Activated CD4-positive, alpha-beta memory T cell treated with anti-CD3 and anti-CD28 coated beads, Interleukin-2, amount 10 ng/mL, durations not matched to agents 7 days and 5 days (primary cell): ENCODE results near the gene COPS9. TPM values are rescaled to one million over a fixed set of nuclear protein-coding genes. Genes with fewer than 3 reads are reported as not detected.

Source experiments
- CTCF ChIA-PET: fragments of 350-600 bp; sonication (Branson Sonifier 250); formaldehyde crosslinking; loops from one replicate; lab custom pipeline; 2021; ENCODE audit warnings: antibody characterized with exemption, inconsistent platforms; lab: Charles Lee
- POLR2A ChIA-PET: fragments of 350-600 bp; sonication (Branson Sonifier 250); formaldehyde crosslinking; loops from one replicate; lab custom pipeline; 2021; ENCODE audit warnings: antibody characterized with exemption; lab: Charles Lee
- DNase-seq: peaks from one replicate; pipeline ENCODE4 v3.0.0-alpha.2; 2020
- H3K27ac Mint-ChIP-seq: one replicate; pipeline ENCODE4 v1.8.0; 2021; ENCODE audit warnings: mild to moderate bottlenecking, mixed read lengths
- H3K27me3 Mint-ChIP-seq: one replicate; pipeline ENCODE4 v1.8.0; 2021; ENCODE audit warnings: mixed read lengths
- H3K36me3 Mint-ChIP-seq: one replicate; pipeline ENCODE4 v1.8.0; 2021; ENCODE audit warnings: low read depth, mixed read lengths
- H3K4me1 Mint-ChIP-seq: one replicate; pipeline ENCODE4 v1.8.0; 2021; ENCODE audit warnings: mixed read lengths
- H3K4me3 Mint-ChIP-seq: one replicate; pipeline ENCODE4 v1.8.0; 2021; ENCODE audit warnings: mild to moderate bottlenecking, mixed read lengths
- H3K9me3 Mint-ChIP-seq: one replicate; pipeline ENCODE4 v1.8.0; 2021; ENCODE audit warnings: mixed read lengths
- total RNA-seq, 2 experiments: library from RNA; stranded (reverse); gene quantifications; one replicate each; pipeline ENCODE4 v1.2.3, GENCODE V29; 2021

COPS9 gene
- total RNA-seq, 2 experiments from 2014 or later: 95.5 to 96.2 TPM

- ChIA-PET POLR2A (interaction anchor here (0.6 kb wide), 1 partner anchor 85 kb away, joined by 3 read pairs; no protein-coding TSS in a partner anchor), CTCF (no interaction called here)
- no peak for DNase-seq
- no peak overlapping the region for H3K4me3 Mint-ChIP-seq
- H3K4me1 Mint-ChIP-seq: no peaks in the 10 kb centered on the region
- H3K27ac Mint-ChIP-seq: no peak overlapping the region
- peaks cover 68% of the 10 kb centered on the region for H3K27me3 Mint-ChIP-seq
- no peaks in the 10 kb centered on the region for H3K9me3 Mint-ChIP-seq
- H3K36me3 Mint-ChIP-seq: no peaks in the 10 kb centered on the region
These were observed 40.3 kb downstream of the COPS9 start for GRCh38 chr2:240095556-240096523.

DNA sequence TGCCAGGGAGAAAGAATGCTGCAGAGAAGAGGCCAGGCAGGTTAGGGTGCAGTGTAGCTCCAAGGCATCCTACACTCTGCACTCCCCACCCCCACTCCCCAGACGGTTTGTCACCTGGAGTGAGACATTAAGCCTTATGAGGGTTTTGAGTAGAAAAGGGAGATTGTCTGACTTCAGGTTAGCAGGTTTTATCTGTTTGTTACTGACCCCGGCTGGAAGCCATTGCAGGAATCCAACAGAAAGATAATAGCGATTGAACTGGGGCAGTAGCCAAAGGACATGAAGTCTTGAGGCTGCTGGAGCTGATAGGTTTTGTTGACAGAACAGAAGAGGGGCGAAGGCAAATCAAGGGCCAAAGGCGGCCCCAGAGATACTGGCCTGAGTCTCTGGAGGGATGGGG, 46.8 kb downstream of the COPS9 start:
- H3K9me3 Mint-ChIP-seq: peaks cover 10% of the 10 kb centered on the region
- H3K27ac Mint-ChIP-seq: no peak overlapping the region
- peaks cover 3% of the 10 kb centered on the region for H3K36me3 Mint-ChIP-seq
- no peaks in the 10 kb centered on the region for H3K4me1 Mint-ChIP-seq
- peaks cover 37% of the 10 kb centered on the region for H3K27me3 Mint-ChIP-seq
- CTCF ChIA-PET: no interaction called here
- no peak for DNase-seq
- POLR2A ChIA-PET: no interaction called here
- no peak overlapping the region for H3K4me3 Mint-ChIP-seq

- DNase-seq: no peak
- Mint-ChIP-seq H3K27me3 (peaks cover 33% of the 10 kb centered on the region), H3K4me1 (no peaks in the 10 kb centered on the region), H3K27ac (no peak overlapping the region), H3K9me3 (peaks cover 10% of the 10 kb centered on the region), H3K4me3 (no peak overlapping the region), H3K36me3 (peaks cover 3% of the 10 kb centered on the region)
- CTCF ChIA-PET: no interaction called here
- POLR2A ChIA-PET: no interaction called here
These were observed 49.5 kb downstream of the COPS9 start for GRCh38 chr2:240086563-240086962.

Other genes starting within 250 kb of the COPS9 start
- gene NDUFA10, start 111.0 kb downstream of the COPS9 start, total RNA-seq: 100 to 1,000 TPM; 103 to 104 TPM
- not detected for gene OR6B2, start 105.9 kb downstream of the COPS9 start, total RNA-seq
- gene OR6B3, start 82.8 kb downstream of the COPS9 start, total RNA-seq: not detected
- gene OTOS, start 4.4 kb upstream of the COPS9 start, total RNA-seq: not detected